ENCODE data around the gene PANX1. TPM values are rescaled to one million over a fixed set of nuclear protein-coding genes. Genes with fewer than 3 reads are reported as not detected.

Gene PANX1
- total RNA-seq, 1 donor = 48.1 TPM

DNA sequence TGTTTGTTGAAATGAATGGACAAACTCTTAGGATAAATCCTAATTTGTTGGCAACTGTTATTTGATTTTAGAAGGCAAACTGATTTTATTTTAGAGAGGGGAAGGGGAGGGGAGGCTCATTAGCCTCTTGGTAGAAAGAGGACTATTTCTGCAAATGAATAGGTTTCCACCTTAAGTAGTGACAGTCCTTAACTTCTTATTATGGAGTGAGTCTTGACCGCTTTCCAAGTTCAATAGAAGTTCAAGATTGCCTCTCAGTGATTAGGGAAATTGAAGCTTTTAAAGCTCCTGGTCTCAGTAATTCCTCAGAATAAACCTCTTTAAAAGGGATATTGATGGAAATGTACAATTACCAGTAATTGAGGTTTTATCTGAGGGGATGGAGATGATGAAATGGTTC is 55.7 kb downstream of the PANX1 start:
- no peak for DNase-seq (ENCODE audit: insufficient read length, low spot score, missing footprints)
- Histone ChIP-seq H4K20me1 (ENCODE audit: insufficient read depth, low read length) (no peaks in the 10 kb centered on the region), H3K36me3 (ENCODE audit: insufficient read depth, low read length) (peaks cover 14% of the 10 kb centered on the region), H3K4me2 (ENCODE audit: insufficient read depth, low read length) (peak overlapping the region; percentile 61), H3K27ac (ENCODE audit: low read depth, low read length) (no peak overlapping the region), H3K4me1 (ENCODE audit: insufficient read depth, low read length) (peaks cover 14% of the 10 kb centered on the region), H2AFZ (ENCODE audit: low read length) (no peak overlapping the region), H3K27me3 (ENCODE audit: insufficient read depth, low read length) (no peaks in the 10 kb centered on the region), H3K9me3 (ENCODE audit: low read depth, low read length) (no peaks in the 10 kb centered on the region), H3K4me3 (ENCODE audit: insufficient read depth, low read length) (no peak overlapping the region), H3K79me2 (ENCODE audit: insufficient read depth, low read length) (no peaks in the 10 kb centered on the region)
- TF ChIP-seq, protein P1, sequence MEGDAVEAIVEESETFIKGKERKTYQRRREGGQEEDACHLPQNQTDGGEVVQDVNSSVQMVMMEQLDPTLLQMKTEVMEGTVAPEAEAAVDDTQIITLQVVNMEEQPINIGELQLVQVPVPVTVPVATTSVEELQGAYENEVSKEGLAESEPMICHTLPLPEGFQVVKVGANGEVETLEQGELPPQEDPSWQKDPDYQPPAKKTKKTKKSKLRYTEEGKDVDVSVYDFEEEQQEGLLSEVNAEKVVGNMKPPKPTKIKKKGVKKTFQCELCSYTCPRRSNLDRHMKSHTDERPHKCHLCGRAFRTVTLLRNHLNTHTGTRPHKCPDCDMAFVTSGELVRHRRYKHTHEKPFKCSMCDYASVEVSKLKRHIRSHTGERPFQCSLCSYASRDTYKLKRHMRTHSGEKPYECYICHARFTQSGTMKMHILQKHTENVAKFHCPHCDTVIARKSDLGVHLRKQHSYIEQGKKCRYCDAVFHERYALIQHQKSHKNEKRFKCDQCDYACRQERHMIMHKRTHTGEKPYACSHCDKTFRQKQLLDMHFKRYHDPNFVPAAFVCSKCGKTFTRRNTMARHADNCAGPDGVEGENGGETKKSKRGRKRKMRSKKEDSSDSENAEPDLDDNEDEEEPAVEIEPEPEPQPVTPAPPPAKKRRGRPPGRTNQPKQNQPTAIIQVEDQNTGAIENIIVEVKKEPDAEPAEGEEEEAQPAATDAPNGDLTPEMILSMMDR (IDR thresholded peaks at IDR 0.05; ENCODE audit: extremely low read depth, low read depth, low read length) = no peak

DNA sequence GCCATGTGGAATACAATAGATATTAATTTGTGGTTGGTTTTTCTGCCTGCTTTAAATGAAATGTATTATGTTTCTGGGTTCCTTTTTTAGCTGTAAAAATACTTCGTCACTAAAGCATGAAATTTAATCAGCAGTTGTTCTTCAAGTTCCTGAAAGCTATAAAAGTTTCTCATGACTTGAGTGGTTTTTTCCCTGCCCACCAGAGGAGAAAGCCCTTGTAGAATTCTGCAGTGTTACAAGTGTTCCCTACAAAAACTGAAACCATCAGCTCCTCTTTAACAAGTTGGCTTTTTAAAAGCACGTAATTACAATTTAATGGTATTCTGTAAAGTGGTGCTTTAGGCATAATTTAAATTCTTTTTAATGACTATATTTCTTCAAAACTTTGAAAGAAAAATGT is 56.2 kb downstream of the PANX1 start:
- Histone ChIP-seq H3K79me2 (ENCODE audit: insufficient read depth, low read length) (no peaks in the 10 kb centered on the region), H4K20me1 (ENCODE audit: insufficient read depth, low read length) (no peaks in the 10 kb centered on the region), H3K27me3 (ENCODE audit: insufficient read depth, low read length) (no peaks in the 10 kb centered on the region), H3K4me3 (ENCODE audit: insufficient read depth, low read length) (no peak overlapping the region), H3K4me2 (ENCODE audit: insufficient read depth, low read length) (peak overlapping the region; percentile 38), H2AFZ (ENCODE audit: low read length) (no peak overlapping the region), H3K4me1 (ENCODE audit: insufficient read depth, low read length) (peaks cover 14% of the 10 kb centered on the region), H3K36me3 (ENCODE audit: insufficient read depth, low read length) (peaks cover 10% of the 10 kb centered on the region), H3K9me3 (ENCODE audit: low read depth, low read length) (no peaks in the 10 kb centered on the region), H3K27ac (ENCODE audit: low read depth, low read length) (peak overlapping the region; percentile 24)
- DNase-seq (ENCODE audit: insufficient read length, low spot score, missing footprints) = no peak
- TF ChIP-seq, protein P1 (IDR thresholded peaks at IDR 0.05; ENCODE audit: extremely low read depth, low read depth, low read length) = no peak

DNA sequence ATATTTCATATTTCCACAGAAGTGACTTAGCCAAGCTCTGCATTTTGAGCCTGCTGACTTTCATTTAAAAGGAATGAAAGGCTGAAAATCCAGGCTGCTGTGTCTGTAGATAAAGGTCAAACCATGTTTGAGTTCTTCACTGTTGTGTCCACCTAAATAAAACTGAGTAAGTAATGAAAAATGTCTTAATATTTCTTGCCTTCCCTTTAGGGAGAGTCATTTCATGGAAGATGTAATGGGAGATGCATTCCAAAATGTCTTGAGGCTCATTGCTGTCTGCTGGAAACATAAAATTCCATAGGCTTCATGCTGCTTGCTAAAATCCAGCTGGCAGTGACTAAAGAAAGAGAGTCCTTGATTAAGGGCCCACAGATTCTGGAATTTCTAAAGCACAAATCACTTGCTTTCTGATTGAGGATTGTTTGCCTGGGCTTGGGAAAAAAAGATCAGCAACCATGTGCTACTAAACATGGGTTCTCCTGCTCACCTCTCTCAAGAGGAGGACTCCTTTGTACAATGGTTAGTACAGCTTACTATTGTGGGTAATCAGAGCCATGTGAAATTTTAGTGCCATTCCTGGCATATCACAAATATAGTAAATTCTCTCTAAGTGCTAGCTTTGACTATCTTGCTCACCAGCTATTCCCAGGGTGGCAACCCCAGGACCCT is 56.9 kb downstream of the PANX1 start:
- no peaks in the 10 kb centered on the region for H3K79me2 ChIP-seq (ENCODE audit: insufficient read depth, low read length)
- peak overlapping the region; percentile 24 for H3K27ac ChIP-seq (ENCODE audit: low read depth, low read length)
- no peaks in the 10 kb centered on the region for H3K9me3 ChIP-seq (ENCODE audit: low read depth, low read length)
- TF ChIP-seq, protein P1 (IDR thresholded peaks at IDR 0.05; ENCODE audit: extremely low read depth, low read depth, low read length) = no peak
- no peak for DNase-seq (ENCODE audit: insufficient read length, low spot score, missing footprints)
- H3K27me3 ChIP-seq (ENCODE audit: insufficient read depth, low read length) = no peaks in the 10 kb centered on the region
- no peaks in the 10 kb centered on the region for H4K20me1 ChIP-seq (ENCODE audit: insufficient read depth, low read length)
- H3K4me3 ChIP-seq (ENCODE audit: insufficient read depth, low read length) = no peak overlapping the region
- H3K4me1 ChIP-seq (ENCODE audit: insufficient read depth, low read length) = peaks cover 14% of the 10 kb centered on the region
- H2AFZ ChIP-seq (ENCODE audit: low read length) = no peak overlapping the region
- H3K4me2 ChIP-seq (ENCODE audit: insufficient read depth, low read length) = peak overlapping the region; percentile 38
- peaks cover 5% of the 10 kb centered on the region for H3K36me3 ChIP-seq (ENCODE audit: insufficient read depth, low read length)

DNA sequence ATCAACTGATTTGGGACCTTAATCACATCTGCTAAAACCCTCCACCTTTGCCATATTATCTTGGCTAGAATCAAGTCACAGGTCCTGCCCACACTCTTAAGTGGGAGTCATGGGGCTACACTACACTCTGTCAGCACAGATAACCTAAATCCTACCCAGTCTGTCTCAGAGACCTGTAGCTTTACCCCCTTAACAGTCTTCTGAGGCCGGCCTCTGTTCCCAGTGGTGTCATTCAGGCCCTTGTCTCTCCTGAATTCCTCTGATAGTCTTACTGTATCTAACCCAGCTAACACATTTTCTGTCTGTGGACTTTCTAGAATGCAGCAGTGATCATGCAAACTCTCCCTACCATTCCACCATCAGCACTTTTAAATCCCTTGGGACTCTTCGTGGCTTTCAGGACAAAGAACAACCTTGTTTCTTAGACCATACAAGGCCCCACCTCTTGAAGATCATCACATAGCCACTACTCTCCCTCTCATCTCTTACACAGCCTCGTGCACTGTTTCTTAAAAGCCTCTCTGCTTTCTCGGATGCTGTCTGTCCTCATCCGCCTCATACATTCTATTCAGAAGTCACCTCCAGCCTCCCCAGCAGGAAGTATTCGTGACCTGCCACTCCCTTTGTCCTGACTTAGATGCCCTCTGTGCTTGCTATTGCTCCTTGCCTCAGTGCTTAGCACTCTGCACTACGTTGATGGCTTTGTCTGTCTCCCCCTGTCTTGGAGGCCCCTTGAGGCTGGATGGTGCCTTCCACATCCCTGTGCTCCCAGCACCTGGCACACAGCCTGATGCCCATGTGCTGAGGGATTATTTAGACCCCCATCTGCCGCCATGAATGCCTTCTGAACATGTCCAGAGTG is 57.9 kb downstream of the PANX1 start:
- H2AFZ ChIP-seq (ENCODE audit: low read length) = no peak overlapping the region
- no peaks in the 10 kb centered on the region for H3K9me3 ChIP-seq (ENCODE audit: low read depth, low read length)
- no peak overlapping the region for H3K4me2 ChIP-seq (ENCODE audit: insufficient read depth, low read length)
- H3K4me1 ChIP-seq (ENCODE audit: insufficient read depth, low read length) = peaks cover 14% of the 10 kb centered on the region
- no peaks in the 10 kb centered on the region for H3K36me3 ChIP-seq (ENCODE audit: insufficient read depth, low read length)
- peak overlapping the region; percentile 24 for H3K27ac ChIP-seq (ENCODE audit: low read depth, low read length)
- TF ChIP-seq, protein P1 (IDR thresholded peaks at IDR 0.05; ENCODE audit: extremely low read depth, low read depth, low read length) = no peak
- no peaks in the 10 kb centered on the region for H4K20me1 ChIP-seq (ENCODE audit: insufficient read depth, low read length)
- no peaks in the 10 kb centered on the region for H3K27me3 ChIP-seq (ENCODE audit: insufficient read depth, low read length)
- no peaks in the 10 kb centered on the region for H3K79me2 ChIP-seq (ENCODE audit: insufficient read depth, low read length)
- no peak for DNase-seq (ENCODE audit: insufficient read length, low spot score, missing footprints)
- no peak overlapping the region for H3K4me3 ChIP-seq (ENCODE audit: insufficient read depth, low read length)

All from osteoblast (primary cell).